Fibroblast of mammary gland (primary cell): Measurements from ENCODE around the gene KRABD2.
"Not testable (repeated sequence)": the region's sequence is repeated elsewhere in the genome, so short reads cannot be mapped to it uniquely, and the experiment has no call there.

Experiments
- DNase-seq: peaks from one replicate; pipeline ENCODE4 v3.0.0-alpha.2; 2010; ENCODE audit warnings: low read depth
- H3K4me3 ChIP-seq: 2 replicates; pipeline ENCODE4 v1.5.1; 2011; ENCODE audit warnings: low read depth, mild to moderate bottlenecking, low read length, moderate library complexity; ENCODE audit not compliant: control insufficient read depth
- TF ChIP-seq, protein P1 (sequence below): conservative IDR thresholded peaks from 2 replicates; pipeline ENCODE4 v1.5.1; 2011; ENCODE audit warnings: low read depth, low read length, inconsistent platforms; ENCODE audit not compliant: control insufficient read depth, insufficient read depth

The KRABD2 gene

DNA sequence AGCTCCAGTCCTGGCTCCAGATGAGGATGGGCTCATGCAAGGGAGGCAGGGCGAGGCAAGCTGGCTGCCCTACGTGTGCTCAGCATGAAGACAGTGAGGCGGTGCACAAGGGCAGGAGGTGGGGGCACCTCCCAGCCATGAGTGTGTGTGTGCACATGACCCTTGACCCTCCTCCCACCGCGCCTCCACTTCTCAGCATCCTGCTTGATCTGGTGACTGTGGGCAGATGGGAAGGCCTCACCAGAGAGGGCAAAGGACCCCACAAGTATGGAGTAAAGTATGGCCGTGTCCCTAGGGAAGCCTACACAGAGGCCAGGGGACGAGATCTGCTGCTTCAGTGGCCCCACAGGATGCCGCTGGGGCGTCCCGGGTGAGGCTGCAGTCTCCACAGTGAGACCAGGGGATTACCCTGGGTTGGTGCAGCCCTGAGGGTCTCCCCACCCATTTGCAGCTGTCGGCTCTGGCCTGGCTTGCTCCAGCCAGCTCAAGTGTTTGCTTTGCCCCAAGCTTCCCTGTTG is 29.1 kb upstream of the KRABD2 start:
- H3K4me3 ChIP-seq = no peak overlapping the region
- TF ChIP-seq, protein P1, sequence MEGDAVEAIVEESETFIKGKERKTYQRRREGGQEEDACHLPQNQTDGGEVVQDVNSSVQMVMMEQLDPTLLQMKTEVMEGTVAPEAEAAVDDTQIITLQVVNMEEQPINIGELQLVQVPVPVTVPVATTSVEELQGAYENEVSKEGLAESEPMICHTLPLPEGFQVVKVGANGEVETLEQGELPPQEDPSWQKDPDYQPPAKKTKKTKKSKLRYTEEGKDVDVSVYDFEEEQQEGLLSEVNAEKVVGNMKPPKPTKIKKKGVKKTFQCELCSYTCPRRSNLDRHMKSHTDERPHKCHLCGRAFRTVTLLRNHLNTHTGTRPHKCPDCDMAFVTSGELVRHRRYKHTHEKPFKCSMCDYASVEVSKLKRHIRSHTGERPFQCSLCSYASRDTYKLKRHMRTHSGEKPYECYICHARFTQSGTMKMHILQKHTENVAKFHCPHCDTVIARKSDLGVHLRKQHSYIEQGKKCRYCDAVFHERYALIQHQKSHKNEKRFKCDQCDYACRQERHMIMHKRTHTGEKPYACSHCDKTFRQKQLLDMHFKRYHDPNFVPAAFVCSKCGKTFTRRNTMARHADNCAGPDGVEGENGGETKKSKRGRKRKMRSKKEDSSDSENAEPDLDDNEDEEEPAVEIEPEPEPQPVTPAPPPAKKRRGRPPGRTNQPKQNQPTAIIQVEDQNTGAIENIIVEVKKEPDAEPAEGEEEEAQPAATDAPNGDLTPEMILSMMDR = no peak
- DNase-seq = no peak

DNA sequence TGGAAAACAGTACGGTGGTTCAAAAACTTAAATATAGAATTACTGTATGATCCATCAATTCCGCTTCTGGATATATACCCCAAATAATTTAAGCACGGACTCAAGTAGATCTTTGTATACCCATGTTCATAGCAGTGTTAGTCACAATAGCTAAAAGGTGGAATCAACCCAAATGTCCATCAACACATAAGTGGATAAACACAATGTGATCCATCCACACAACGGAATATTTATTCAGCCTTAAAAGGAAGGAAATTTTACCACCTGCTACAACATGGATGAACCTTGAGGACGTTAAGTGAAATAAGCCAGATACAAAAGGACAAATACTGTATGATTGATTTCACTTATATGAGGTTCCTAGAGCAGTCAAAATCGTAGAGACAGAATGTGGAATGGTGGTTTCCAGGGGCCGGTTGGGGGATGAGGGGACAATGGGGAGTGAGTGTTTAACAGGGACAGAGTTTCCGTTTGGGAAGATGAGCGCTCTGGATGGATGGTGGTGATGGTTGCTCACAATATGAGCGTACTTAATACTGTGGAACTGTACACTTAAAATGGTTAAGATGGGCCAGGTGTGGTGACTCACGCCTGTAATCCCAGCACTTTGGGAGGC is 26.5 kb upstream of the KRABD2 start:
- DNase-seq = no peak
- no peak overlapping the region for H3K4me3 ChIP-seq
- TF ChIP-seq, protein P1 = no peak

DNA sequence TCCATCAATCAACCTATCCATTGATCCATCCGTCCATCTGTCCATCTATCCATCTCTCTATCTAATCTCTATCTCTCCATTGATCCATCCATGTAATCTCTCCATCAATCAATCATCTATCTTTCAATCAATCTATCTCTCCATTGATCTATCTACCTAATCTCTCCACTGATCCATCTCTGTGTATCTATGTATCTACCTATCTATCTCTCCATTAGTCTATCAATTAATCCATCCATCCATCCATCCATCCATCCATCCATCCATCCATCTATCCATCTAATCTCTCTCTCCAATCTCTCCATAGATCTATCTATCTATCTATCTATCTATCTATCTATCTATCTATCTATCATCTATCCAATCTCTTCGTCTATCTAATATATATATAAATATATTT is 24.6 kb upstream of the KRABD2 start:
- TF ChIP-seq, protein P1 = no peak
- H3K4me3 ChIP-seq = no peak overlapping the region
- no peak for DNase-seq

DNA sequence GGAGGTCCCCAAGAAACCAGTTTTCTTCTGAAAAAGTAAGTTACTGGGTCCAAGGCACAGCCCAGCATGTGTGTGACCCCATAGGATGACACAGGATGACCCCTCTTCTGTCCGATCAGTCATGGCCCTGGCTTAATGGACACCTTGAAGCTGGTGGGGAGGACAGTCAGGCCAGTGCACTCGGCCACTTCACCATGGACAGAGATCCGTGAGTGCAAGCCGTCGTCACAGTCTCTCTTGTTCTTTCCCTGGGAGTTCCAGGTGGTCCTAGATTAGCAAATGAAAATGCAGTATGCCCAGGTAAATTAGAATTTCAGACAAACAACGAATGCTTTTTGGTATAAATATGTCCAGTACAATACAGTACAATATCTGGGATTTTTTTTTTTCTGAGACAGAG is 22.5 kb upstream of the KRABD2 start:
- DNase-seq = no peak
- TF ChIP-seq, protein P1 = no peak
- no peak overlapping the region for H3K4me3 ChIP-seq

DNA sequence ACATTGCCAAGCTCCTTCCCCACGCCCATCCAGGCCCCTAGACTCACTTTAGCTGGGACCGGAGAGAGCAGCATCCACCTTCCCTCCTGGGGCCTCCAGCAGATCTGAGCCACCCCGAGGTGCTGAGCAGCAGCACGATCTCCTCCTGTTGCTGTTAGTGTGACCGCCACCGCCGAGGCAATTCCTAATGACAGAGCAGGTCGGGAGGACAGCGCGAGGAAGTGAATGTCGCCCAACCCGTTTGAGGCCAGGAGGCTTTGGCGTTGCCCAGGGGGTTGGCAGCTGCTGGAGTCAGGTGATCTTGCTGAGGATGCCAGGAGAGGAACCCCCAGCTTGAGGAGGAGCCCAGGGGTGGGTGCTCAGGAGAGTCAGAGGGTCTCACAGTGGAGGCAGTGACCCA is 21.1 kb upstream of the KRABD2 start, which contains the start of gene RNF222:
RNF222 (minus strand) TSS at position 192 of the 400 bp plus-strand sequence. CDS start 4,366 bp downstream, outside the sequence.
- H3K4me3 ChIP-seq = no peak within 1 kb of the TSS
- DNase-seq = no peak
- TF ChIP-seq, protein P1 = no peak

DNA sequence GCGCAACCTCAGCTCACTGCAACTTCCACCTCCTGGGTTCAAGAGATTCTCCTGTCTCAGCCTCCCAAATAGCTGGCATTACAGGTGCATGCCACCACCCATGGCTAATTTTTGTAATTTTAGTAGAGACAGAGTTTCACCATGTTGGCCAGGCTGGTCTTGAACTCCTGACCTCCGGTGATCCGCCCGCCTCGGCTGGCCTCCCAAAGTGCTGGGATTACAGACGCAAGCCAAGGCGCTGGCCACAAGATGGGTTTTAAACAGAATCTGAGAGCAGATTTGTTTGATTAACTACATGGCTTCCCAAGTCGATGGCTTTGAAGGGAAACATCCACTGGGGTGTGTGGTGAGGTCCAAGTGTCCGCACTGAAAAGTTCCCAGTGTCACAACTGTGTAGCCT is 18.0 kb upstream of the KRABD2 start:
- DNase-seq, H3K4me3 ChIP-seq: not testable (repeated sequence)

DNA sequence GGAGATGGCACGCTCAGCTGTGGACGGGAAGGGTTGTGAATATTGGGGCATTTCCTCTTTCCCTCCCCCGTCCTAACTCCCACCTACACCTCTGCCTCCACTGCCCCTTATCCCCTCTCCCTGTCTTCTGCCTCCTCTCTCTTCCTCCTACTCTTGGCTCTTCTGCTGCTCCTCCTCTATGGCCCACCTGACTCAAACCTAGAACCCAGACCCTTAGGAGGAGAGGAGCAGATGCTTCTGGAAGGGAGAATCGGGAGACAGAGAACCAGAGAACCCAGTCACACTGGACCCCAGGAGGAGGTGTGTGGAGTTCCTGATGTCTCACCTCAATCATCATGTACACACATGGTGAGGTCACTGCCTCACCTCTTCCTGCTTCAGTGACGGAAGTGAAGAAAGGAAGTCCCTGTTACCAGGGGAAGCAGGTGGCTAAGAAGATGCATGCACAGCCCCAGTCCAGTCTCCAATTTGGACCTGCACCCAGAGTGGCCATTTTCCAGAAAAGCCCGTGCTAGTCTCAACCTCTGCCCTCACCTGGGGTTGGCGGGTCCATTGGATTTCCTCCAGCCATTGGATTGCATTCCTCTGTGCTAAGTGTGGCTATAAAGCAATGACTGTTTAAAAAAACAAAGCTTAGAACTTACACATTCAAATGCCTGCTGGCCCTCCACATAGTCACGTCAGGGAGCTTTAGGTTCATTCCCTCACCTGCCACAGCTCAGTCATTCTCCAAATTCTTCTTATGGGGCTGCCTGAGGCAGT is 17.1 kb upstream of the KRABD2 start:
- TF ChIP-seq, protein P1 = no peak
- no peak overlapping the region for H3K4me3 ChIP-seq
- no peak for DNase-seq
